Calu3 (cell line): Measurements from ENCODE around the gene VPS54. TPM values are rescaled to one million over a fixed set of nuclear protein-coding genes. Genes with fewer than 3 reads are reported as not detected.

Experiments used
- BruUV-seq: library from RNA; stranded (reverse); fragments of 400-500 nt; replicated peaks from 2 replicates; lab custom pipeline; 2021; lab: Mats Ljungman, UMichigan
- CTCF ChIA-PET: fragments of 300-600 bp; sonication (Branson Sonifier 250); formaldehyde crosslinking; loops from one replicate; lab custom pipeline; 2022; ENCODE audit warnings: antibody characterized with exemption; lab: Charles Lee
- DNase-seq: peaks from one replicate; pipeline ENCODE4 v3.0.0; 2022
- H3K27ac Mint-ChIP-seq: one replicate; pipeline ENCODE4 v1.8.0; 2022; ENCODE audit warnings: mixed read lengths; ENCODE audit not compliant: unreplicated experiment
- H3K27me3 Mint-ChIP-seq: one replicate; pipeline ENCODE4 v1.8.0; 2022; ENCODE audit warnings: mixed read lengths; ENCODE audit not compliant: unreplicated experiment
- H3K36me3 Mint-ChIP-seq: one replicate; pipeline ENCODE4 v1.8.0; 2022; ENCODE audit warnings: mild to moderate bottlenecking, moderate library complexity, mixed read lengths; ENCODE audit not compliant: insufficient read depth, unreplicated experiment
- H3K4me1 Mint-ChIP-seq: one replicate; pipeline ENCODE4 v1.8.0; 2022; ENCODE audit warnings: mild to moderate bottlenecking, low read depth, mixed read lengths; ENCODE audit not compliant: unreplicated experiment
- H3K4me3 Mint-ChIP-seq: one replicate; pipeline ENCODE4 v1.8.0; 2022; ENCODE audit warnings: mild to moderate bottlenecking, low read depth, moderate library complexity, mixed read lengths; ENCODE audit not compliant: unreplicated experiment
- H3K9me3 Mint-ChIP-seq: one replicate; pipeline ENCODE4 v1.8.0; 2022; ENCODE audit warnings: low read depth, mixed read lengths; ENCODE audit not compliant: unreplicated experiment
- CTCF ChIP-seq: fragments of 200-600 bp; IDR thresholded peaks from one replicate; pipeline ENCODE4 v1.8.0; 2022; ENCODE audit warnings: antibody characterized with exemption; ENCODE audit not compliant: unreplicated experiment
- intact Hi-C: fragments of 100-400 bp; cut with micrococcal nuclease; formaldehyde crosslinking; loops from one replicate; pipeline ENCODE4 v1.10.0; 2022; ENCODE audit not compliant: unreplicated experiment
- total RNA-seq: library from RNA; stranded (reverse); gene quantifications from 2 replicates; pipeline ENCODE4 v1.2.3, GENCODE V29; 2022

The VPS54 gene
- total RNA-seq, 1 experiment from 2014 or later, result 11.7 TPM

- no peak for DNase-seq
- Mint-ChIP-seq H3K4me1 (no peaks in the 10 kb centered on the region), H3K27ac (no peak overlapping the region), H3K36me3 (peaks cover 22% of the 10 kb centered on the region), H3K4me3 (no peak overlapping the region), H3K27me3 (no peaks in the 10 kb centered on the region), H3K9me3 (no peaks in the 10 kb centered on the region)
- intact Hi-C loops, result no loop called here
- TF ChIP-seq CTCF, result no peak
- CTCF ChIA-PET, result interaction anchor here (0.7 kb wide), 2 partner anchors 13 to 82 kb away, joined by 5 read pairs; no protein-coding TSS in a partner anchor
- BruUV-seq, result no TSS peak
Measured at GRCh38 chr2:63878486-63878885, 140.7 kb downstream of the VPS54 start.

- no peak for DNase-seq
- peaks cover 2% of the 10 kb centered on the region for H3K9me3 Mint-ChIP-seq
- intact Hi-C loops, result no loop called here
- BruUV-seq, result no TSS peak
- no peaks in the 10 kb centered on the region for H3K27me3 Mint-ChIP-seq
- peaks cover 9% of the 10 kb centered on the region for H3K4me1 Mint-ChIP-seq
- H3K27ac Mint-ChIP-seq, result no peak overlapping the region
- H3K36me3 Mint-ChIP-seq, result peaks cover 37% of the 10 kb centered on the region
- CTCF ChIA-PET, result interaction anchor here (0.6 kb wide), 1 partner anchor 278 kb away, joined by 4 read pairs; no protein-coding TSS in a partner anchor
- TF ChIP-seq CTCF, result no peak
- no peak overlapping the region for H3K4me3 Mint-ChIP-seq
Measured at GRCh38 chr2:63876311-63876710, 142.9 kb downstream of the VPS54 start.

- TF ChIP-seq CTCF, result no peak
- intact Hi-C loops, result no loop called here
- Mint-ChIP-seq H3K9me3 (peaks cover 2% of the 10 kb centered on the region), H3K36me3 (peaks cover 35% of the 10 kb centered on the region), H3K4me1 (peaks cover 15% of the 10 kb centered on the region), H3K27ac (no peak overlapping the region), H3K27me3 (no peaks in the 10 kb centered on the region), H3K4me3 (no peak overlapping the region)
- CTCF ChIA-PET, result interaction anchor here (0.6 kb wide), 1 partner anchor 277 kb away, joined by 4 read pairs; no protein-coding TSS in a partner anchor
- BruUV-seq, result no TSS peak
- DNase-seq, result no peak
Measured at GRCh38 chr2:63875559-63876245, 143.5 kb downstream of the VPS54 start.

GRCh38 chr2:63875131-63875527 is 144.1 kb downstream of the VPS54 start:
- Mint-ChIP-seq H3K36me3 (peaks cover 30% of the 10 kb centered on the region), H3K27ac (no peak overlapping the region), H3K27me3 (no peaks in the 10 kb centered on the region), H3K4me3 (no peak overlapping the region), H3K9me3 (peaks cover 2% of the 10 kb centered on the region), H3K4me1 (peaks cover 21% of the 10 kb centered on the region)
- no TSS peak for BruUV-seq
- no peak for DNase-seq
- intact Hi-C loops, result no loop called here
- CTCF ChIA-PET, result no interaction called here
- no peak for TF ChIP-seq CTCF
